HepG2 (cell line): ENCODE results near the gene CTAGE9.

Experiments
- CBX2 ChIP-seq, 2 experiments: fragments of 200-600 bp in 1 of 2; sonication (generic); formaldehyde crosslinking in 1 of 2; IDR thresholded peaks; 2 replicates each; pipeline versions ENCODE4 v1.7.0 to v1.8.1; 2018 to 2022; ENCODE audit warnings: low read depth in 2 of 2, low read length in 1 of 2, mild to moderate bottlenecking in 1 of 2, missing genetic modification reagents in 1 of 2
- EZH2 ChIP-seq: conservative IDR thresholded peaks from 2 replicates; pipeline ENCODE4 v1.6.1; 2012; ENCODE audit warnings: mild to moderate bottlenecking, low read depth, low read length, moderate library complexity
- GTF2F1 ChIP-seq: fragments of 150-350 bp; IDR thresholded peaks from 2 replicates; pipeline ENCODE4 v1.6.1; 2014; ENCODE audit warnings: low read length
- HNRNPLL ChIP-seq: fragments of 200-400 bp; formaldehyde crosslinking; IDR thresholded peaks from 2 replicates; pipeline ENCODE4 v1.6.1; 2017; ENCODE audit warnings: mild to moderate bottlenecking, low read depth, low read length; ENCODE audit not compliant: poor library complexity, severe bottlenecking
- RAD21 ChIP-seq: fragments of 450-650 bp; formaldehyde crosslinking; IDR thresholded peaks from 2 replicates; pipeline ENCODE4 v1.5.0; 2020; ENCODE audit warnings: mild to moderate bottlenecking
- ZFP36 ChIP-seq: fragments of 150-350 bp; IDR thresholded peaks from 2 replicates; pipeline ENCODE4 v1.6.1; 2018; ENCODE audit warnings: borderline replicate concordance, low read length, low read depth; ENCODE audit not compliant: partially characterized antibody
- ZFP37 ChIP-seq: sonication (generic); formaldehyde crosslinking; IDR thresholded peaks from 2 replicates; pipeline ENCODE4 v1.4.0; 2020; ENCODE audit warnings: missing genetic modification reagents, borderline replicate concordance
- TF ChIP-seq, protein P1 (sequence below): IDR thresholded peaks from 2 replicates; pipeline ENCODE4 v1.6.1; 2012; ENCODE audit warnings: low read length, improper control_type of control experiment
- TF ChIP-seq, protein P2 (sequence below): sonication (generic); formaldehyde crosslinking; IDR thresholded peaks from 2 replicates; pipeline ENCODE4 v1.5.0; 2020; ENCODE audit warnings: mild to moderate bottlenecking, missing genetic modification reagents, moderate library complexity
- TF ChIP-seq, protein P3 (sequence below): sonication (generic); formaldehyde crosslinking; IDR thresholded peaks from 2 replicates; pipeline ENCODE4 v1.4.0; 2020; ENCODE audit warnings: mild to moderate bottlenecking, missing genetic modification reagents

DNA sequence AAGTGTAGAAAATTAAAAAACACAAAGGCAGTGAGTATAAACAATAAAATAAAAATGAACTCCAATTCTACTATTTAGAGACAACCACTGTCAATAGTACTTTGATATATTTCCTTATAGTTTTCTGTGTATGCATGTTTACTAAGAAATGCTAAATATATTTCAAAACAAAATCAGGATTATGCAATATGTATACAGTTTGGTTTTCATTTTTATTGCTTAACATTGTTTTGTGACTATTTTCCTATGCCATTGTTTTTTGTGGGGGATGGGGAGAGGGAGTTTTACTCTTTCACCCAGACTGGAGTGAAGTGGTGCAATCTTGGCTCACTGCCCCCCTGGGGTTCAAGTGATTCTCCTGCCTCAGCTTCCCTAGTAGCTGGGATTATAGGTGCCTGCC, 29.2 kb downstream of the CTAGE9 start:
- no peak for TF ChIP-seq ZFP37 (CRISPR knock-in tag)
- TF ChIP-seq EZH2 = no peak
- no peak for TF ChIP-seq HNRNPLL
- TF ChIP-seq ZFP36 = no peak
- no peak for TF ChIP-seq CBX2 (IDR thresholded peaks at IDR 0.05; ENCODE audit: low read depth, low read length)
- no peak for TF ChIP-seq CBX2 (CRISPR knock-in tag; IDR thresholded peaks at IDR 0.05; ENCODE audit: low read depth)
- no peak for TF ChIP-seq GTF2F1
- TF ChIP-seq RAD21 (CRISPR knock-in tag) = no peak
- TF ChIP-seq, protein P1, sequence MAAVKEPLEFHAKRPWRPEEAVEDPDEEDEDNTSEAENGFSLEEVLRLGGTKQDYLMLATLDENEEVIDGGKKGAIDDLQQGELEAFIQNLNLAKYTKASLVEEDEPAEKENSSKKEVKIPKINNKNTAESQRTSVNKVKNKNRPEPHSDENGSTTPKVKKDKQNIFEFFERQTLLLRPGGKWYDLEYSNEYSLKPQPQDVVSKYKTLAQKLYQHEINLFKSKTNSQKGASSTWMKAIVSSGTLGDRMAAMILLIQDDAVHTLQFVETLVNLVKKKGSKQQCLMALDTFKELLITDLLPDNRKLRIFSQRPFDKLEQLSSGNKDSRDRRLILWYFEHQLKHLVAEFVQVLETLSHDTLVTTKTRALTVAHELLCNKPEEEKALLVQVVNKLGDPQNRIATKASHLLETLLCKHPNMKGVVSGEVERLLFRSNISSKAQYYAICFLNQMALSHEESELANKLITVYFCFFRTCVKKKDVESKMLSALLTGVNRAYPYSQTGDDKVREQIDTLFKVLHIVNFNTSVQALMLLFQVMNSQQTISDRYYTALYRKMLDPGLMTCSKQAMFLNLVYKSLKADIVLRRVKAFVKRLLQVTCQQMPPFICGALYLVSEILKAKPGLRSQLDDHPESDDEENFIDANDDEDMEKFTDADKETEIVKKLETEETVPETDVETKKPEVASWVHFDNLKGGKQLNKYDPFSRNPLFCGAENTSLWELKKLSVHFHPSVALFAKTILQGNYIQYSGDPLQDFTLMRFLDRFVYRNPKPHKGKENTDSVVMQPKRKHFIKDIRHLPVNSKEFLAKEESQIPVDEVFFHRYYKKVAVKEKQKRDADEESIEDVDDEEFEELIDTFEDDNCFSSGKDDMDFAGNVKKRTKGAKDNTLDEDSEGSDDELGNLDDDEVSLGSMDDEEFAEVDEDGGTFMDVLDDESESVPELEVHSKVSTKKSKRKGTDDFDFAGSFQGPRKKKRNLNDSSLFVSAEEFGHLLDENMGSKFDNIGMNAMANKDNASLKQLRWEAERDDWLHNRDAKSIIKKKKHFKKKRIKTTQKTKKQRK = no peak
- TF ChIP-seq, protein P2, sequence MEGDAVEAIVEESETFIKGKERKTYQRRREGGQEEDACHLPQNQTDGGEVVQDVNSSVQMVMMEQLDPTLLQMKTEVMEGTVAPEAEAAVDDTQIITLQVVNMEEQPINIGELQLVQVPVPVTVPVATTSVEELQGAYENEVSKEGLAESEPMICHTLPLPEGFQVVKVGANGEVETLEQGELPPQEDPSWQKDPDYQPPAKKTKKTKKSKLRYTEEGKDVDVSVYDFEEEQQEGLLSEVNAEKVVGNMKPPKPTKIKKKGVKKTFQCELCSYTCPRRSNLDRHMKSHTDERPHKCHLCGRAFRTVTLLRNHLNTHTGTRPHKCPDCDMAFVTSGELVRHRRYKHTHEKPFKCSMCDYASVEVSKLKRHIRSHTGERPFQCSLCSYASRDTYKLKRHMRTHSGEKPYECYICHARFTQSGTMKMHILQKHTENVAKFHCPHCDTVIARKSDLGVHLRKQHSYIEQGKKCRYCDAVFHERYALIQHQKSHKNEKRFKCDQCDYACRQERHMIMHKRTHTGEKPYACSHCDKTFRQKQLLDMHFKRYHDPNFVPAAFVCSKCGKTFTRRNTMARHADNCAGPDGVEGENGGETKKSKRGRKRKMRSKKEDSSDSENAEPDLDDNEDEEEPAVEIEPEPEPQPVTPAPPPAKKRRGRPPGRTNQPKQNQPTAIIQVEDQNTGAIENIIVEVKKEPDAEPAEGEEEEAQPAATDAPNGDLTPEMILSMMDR (CRISPR knock-in tag) = no peak
- TF ChIP-seq, protein P3, sequence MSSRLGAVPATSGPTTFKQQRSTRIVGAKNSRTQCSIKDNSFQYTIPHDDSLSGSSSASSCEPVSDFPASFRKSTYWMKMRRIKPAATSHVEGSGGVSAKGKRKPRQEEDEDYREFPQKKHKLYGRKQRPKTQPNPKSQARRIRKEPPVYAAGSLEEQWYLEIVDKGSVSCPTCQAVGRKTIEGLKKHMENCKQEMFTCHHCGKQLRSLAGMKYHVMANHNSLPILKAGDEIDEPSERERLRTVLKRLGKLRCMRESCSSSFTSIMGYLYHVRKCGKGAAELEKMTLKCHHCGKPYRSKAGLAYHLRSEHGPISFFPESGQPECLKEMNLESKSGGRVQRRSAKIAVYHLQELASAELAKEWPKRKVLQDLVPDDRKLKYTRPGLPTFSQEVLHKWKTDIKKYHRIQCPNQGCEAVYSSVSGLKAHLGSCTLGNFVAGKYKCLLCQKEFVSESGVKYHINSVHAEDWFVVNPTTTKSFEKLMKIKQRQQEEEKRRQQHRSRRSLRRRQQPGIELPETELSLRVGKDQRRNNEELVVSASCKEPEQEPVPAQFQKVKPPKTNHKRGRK (CRISPR knock-in tag) = no peak
